Loucy (cell line): ENCODE data around the gene BRCA1.

ENCODE experiments used
- H2AFZ ChIP-seq: fragments of 200-600 bp; sonication (generic); 2 replicates; pipeline ENCODE4 v1.6.0; 2016; ENCODE audit warnings: antibody characterized with exemption, mild to moderate bottlenecking, low read length, moderate library complexity
- H3F3A ChIP-seq: fragments of 200-600 bp; 2 replicates; pipeline ENCODE4 v1.6.0; 2016; ENCODE audit warnings: antibody characterized with exemption, low read depth, mild to moderate bottlenecking
- H3K27me3 ChIP-seq: fragments of 200-600 bp; sonication (generic); 2 replicates; pipeline ENCODE4 v1.6.1; 2014; ENCODE audit warnings: low read length, mild to moderate bottlenecking; ENCODE audit not compliant: insufficient read depth, poor library complexity, severe bottlenecking
- H3K36me3 ChIP-seq: fragments of 200-600 bp; sonication (generic); 2 replicates; pipeline ENCODE4 v1.6.1; 2016; ENCODE audit warnings: low read length; ENCODE audit not compliant: insufficient read depth
- H3K4me1 ChIP-seq: fragments of 200-600 bp; sonication (generic); 2 replicates; pipeline ENCODE4 v1.5.1; 2014; ENCODE audit warnings: low read length, mild to moderate bottlenecking; ENCODE audit not compliant: insufficient read depth, poor library complexity, severe bottlenecking
- H3K4me2 ChIP-seq: fragments of 200-600 bp; sonication (generic); 2 replicates; pipeline ENCODE4 v1.6.0; 2014; ENCODE audit warnings: antibody characterized with exemption, low read length, low read depth, mild to moderate bottlenecking; ENCODE audit not compliant: poor library complexity, severe bottlenecking
- H3K4me3 ChIP-seq: fragments of 200-600 bp; sonication (generic); 2 replicates; pipeline ENCODE4 v1.5.1; 2014; ENCODE audit warnings: low read length, mild to moderate bottlenecking, mixed read lengths; ENCODE audit not compliant: poor library complexity, severe bottlenecking
- H3K79me2 ChIP-seq: fragments of 200-600 bp; sonication (generic); 2 replicates; pipeline ENCODE4 v1.6.1; 2014; ENCODE audit warnings: low read length; ENCODE audit not compliant: insufficient read depth
- H3K9ac ChIP-seq: fragments of 200-600 bp; sonication (generic); 2 replicates; pipeline ENCODE4 v1.6.0; 2014; ENCODE audit warnings: mild to moderate bottlenecking, low read depth, low read length, moderate library complexity; ENCODE audit not compliant: poor library complexity, severe bottlenecking
- H3K9me2 ChIP-seq: fragments of 200-600 bp; sonication (generic); replicated peaks from 2 replicates; pipeline ENCODE4 v1.6.1; 2016; ENCODE audit warnings: low read depth, low read length, mixed read lengths
- H3K9me3 ChIP-seq: fragments of 200-600 bp; sonication (generic); 2 replicates; pipeline ENCODE4 v1.6.1; 2014; ENCODE audit warnings: mild to moderate bottlenecking, antibody characterized with exemption, low read length, low read depth; ENCODE audit not compliant: insufficient read depth
- H4K20me1 ChIP-seq: fragments of 200-600 bp; sonication (generic); 2 replicates; pipeline ENCODE4 v1.6.0; 2014; ENCODE audit warnings: antibody characterized with exemption, low read length, mild to moderate bottlenecking; ENCODE audit not compliant: insufficient read depth, poor library complexity, severe bottlenecking
- EZH2phosphoT487 ChIP-seq: fragments of 200-600 bp; IDR thresholded peaks from 2 replicates; pipeline ENCODE4 v1.6.1; 2018; ENCODE audit warnings: antibody characterized with exemption, mild to moderate bottlenecking, moderate library complexity, borderline replicate concordance
- TF ChIP-seq, protein P1 (sequence below): fragments of 200-600 bp; sonication (generic); conservative IDR thresholded peaks from 2 replicates; pipeline ENCODE4 v1.5.1; 2014; ENCODE audit warnings: mild to moderate bottlenecking, antibody characterized with exemption, low read length

The BRCA1 gene

DNA sequence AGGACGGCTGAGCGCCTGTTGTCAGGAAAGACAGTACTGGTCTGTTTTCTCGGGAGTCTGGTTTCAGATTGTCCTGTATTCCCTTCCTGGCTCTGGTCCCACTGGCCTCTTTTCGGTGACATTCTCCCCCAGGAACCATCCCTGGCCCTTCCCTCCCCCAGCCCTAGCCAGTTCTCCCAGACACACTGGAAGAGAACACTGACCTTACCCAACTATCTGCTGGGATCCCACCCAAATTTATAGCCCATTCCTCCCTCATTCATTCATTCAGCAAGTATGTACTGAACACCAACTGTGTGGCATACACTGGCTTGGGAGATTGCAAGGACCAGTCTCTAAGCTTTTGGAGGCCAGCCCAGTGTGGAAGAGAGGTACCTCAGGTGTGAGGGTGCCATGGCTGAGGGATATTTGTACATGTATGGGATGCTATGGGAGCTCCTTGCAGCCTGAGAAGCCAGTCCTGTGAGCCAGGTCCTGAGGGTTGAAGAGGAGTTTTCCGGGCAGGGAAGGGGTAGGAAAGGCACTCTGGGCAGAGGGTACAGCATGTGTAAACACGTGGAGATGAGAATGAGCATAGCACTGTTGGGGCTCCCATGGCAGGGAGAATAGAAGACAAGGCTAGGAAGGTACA lies 94.9 kb downstream of the BRCA1 start:
- H3F3A ChIP-seq, result peaks cover 7% of the 10 kb centered on the region; the same call in 1 of the 2 replicates
- TF ChIP-seq, protein P1, sequence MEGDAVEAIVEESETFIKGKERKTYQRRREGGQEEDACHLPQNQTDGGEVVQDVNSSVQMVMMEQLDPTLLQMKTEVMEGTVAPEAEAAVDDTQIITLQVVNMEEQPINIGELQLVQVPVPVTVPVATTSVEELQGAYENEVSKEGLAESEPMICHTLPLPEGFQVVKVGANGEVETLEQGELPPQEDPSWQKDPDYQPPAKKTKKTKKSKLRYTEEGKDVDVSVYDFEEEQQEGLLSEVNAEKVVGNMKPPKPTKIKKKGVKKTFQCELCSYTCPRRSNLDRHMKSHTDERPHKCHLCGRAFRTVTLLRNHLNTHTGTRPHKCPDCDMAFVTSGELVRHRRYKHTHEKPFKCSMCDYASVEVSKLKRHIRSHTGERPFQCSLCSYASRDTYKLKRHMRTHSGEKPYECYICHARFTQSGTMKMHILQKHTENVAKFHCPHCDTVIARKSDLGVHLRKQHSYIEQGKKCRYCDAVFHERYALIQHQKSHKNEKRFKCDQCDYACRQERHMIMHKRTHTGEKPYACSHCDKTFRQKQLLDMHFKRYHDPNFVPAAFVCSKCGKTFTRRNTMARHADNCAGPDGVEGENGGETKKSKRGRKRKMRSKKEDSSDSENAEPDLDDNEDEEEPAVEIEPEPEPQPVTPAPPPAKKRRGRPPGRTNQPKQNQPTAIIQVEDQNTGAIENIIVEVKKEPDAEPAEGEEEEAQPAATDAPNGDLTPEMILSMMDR, result no peak
- no peak for TF ChIP-seq EZH2phosphoT487
- H3K9ac ChIP-seq, result no peak overlapping the region
- no peak overlapping the region for H3K4me2 ChIP-seq
- H3K36me3 ChIP-seq, result no peaks in the 10 kb centered on the region
- no peak overlapping the region for H2AFZ ChIP-seq
- H4K20me1 ChIP-seq, result no peaks in the 10 kb centered on the region
- peaks cover 13% of the 10 kb centered on the region for H3K4me1 ChIP-seq
- no peaks in the 10 kb centered on the region for H3K27me3 ChIP-seq
- H3K9me2 ChIP-seq, result no peaks in the 10 kb centered on the region
- no peaks in the 10 kb centered on the region for H3K9me3 ChIP-seq
- H3K79me2 ChIP-seq, result no peaks in the 10 kb centered on the region
- H3K4me3 ChIP-seq, result no peak overlapping the region

DNA sequence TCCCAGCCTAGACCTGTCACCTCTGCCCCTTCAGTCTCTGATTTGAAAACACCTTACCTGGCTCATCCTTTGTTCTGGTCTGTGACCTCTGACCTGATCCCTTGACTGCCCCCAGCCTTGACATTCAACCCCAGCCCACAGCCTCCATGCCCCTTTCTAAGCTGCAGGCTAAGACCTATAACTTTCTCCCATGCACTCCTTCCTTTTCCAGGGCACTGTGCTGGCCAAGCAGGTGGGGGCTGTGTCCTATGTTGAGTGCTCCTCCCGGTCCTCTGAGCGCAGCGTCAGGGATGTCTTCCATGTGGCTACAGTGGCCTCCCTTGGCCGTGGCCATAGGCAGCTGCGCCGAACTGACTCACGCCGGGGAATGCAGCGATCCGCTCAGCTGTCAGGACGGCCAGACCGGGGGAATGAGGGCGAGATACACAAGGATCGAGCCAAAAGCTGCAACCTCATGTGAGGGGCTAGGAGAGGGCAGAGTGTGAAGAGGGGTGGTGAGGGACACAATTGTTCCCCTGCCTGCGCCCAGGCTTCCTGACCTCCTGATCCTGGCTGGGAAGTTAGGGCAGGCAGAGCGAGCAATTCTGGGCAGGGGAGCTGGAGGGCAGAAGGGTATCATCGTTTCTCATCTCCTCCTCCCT lies 96.8 kb downstream of the BRCA1 start:
- Histone ChIP-seq H3K4me1 (peaks cover 17% of the 10 kb centered on the region), H3K9me2 (no peaks in the 10 kb centered on the region), H3K9ac (no peak overlapping the region)

DNA sequence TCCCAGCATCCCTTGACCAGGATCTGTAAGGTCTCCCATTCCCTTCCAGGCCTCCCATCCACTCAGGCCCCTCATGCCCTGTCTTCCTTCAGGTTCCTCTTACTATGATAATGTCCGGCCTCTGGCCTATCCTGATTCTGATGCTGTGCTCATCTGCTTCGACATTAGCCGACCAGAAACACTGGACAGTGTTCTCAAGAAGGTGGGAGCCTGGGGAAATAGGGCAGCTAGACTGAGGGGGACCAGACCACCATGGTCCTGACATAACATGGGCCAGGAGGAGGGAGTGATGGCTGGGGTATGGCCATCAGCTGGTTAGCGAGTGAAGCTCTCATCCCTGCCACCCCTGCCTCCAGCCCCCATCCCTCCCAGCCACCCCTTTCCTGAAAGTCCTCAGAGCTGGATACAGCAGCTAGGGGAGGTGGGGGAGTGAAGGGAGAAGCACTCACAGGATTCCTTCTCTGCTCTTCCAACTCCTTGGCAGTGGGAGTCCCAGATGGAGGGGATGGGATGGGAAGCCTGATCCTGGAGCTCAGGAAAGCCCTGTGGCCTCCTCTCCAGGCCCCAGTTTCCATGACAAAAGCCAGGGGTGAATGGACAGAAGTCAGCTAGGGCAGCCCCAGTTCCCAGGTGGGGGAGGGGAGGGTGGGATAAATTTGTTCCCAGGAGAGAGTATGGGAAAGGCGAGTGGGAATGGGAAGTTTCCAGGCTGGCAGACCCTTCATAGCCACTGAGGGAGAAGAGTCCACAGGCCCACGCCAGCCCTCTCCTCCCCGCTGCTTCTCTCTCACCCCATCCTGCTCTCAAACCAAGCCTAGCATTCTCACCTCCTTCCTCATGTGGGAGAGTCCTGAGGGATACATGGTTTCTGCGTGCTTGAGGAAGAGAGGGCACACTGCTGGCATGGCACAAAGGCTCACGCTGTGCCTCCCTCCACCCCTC lies 97.8 kb downstream of the BRCA1 start:
- H3K4me2 ChIP-seq, result no peak overlapping the region
- H3K9me3 ChIP-seq, result no peaks in the 10 kb centered on the region
- H3F3A ChIP-seq, result peaks cover 7% of the 10 kb centered on the region; the same call in 1 of the 2 replicates
- no peaks in the 10 kb centered on the region for H3K9me2 ChIP-seq
- no peaks in the 10 kb centered on the region for H4K20me1 ChIP-seq
- TF ChIP-seq EZH2phosphoT487, result no peak
- TF ChIP-seq, protein P1, result no peak
- H3K36me3 ChIP-seq, result no peaks in the 10 kb centered on the region
- H3K9ac ChIP-seq, result no peak overlapping the region
- H3K4me1 ChIP-seq, result peaks cover 17% of the 10 kb centered on the region
- H3K4me3 ChIP-seq, result no peak overlapping the region
- no peaks in the 10 kb centered on the region for H3K79me2 ChIP-seq
- no peaks in the 10 kb centered on the region for H3K27me3 ChIP-seq
- no peak overlapping the region for H2AFZ ChIP-seq

More for the DNA sequence above, 96.8 kb downstream of the BRCA1 start:
- Histone ChIP-seq H3K27me3 (no peaks in the 10 kb centered on the region), H3K79me2 (no peaks in the 10 kb centered on the region), H3F3A (peaks cover 7% of the 10 kb centered on the region; the same call in 1 of the 2 replicates), H3K4me3 (no peak overlapping the region), H3K36me3 (no peaks in the 10 kb centered on the region), H3K9me3 (no peaks in the 10 kb centered on the region), H3K4me2 (no peak overlapping the region), H2AFZ (no peak overlapping the region), H4K20me1 (no peaks in the 10 kb centered on the region)
- TF ChIP-seq, protein P1, result no peak
- TF ChIP-seq EZH2phosphoT487, result no peak
